NCI-H510A treated with DMSO at 0.1 percent for 48 hours (cell line): ENCODE measurements around the gene RIPK3.

Source experiments
- DNase-seq: peaks from one replicate; lab custom pipeline; 2025; lab: John Stamatoyannopoulos, UW

RIPK3 gene

DNA sequence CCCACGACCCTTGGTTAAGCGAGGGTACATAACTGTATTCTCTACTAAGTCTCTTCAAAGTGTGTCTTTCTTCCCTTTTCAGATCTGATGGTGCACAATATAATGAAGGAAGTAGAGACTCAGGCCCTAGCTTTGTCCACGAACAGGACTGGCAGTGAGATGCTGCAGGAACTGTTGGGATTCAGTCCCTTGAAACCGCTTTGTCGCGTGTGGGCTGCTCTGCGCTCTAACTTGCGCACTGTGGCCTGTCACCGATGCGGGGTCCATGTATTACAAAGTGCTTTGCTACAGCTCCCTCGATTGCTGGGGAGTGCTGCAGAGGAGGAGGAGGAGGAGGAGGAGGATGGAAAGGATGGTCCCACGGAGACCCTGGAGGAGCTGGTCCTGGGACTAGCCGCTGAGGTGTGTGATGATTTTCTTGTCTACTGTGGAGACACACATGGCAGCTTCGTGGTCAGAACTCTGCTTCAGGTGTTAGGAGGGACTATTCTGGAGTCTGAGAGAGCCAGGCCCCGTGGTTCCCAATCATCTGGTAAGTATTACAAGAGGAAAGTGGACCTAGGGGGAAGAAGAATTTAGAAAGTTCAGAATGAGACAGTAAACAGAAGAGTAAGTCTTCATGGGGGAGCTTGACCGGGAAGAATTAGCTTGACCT is 39.3 kb downstream of the RIPK3 start:
- DNase-seq = no peak

DNA sequence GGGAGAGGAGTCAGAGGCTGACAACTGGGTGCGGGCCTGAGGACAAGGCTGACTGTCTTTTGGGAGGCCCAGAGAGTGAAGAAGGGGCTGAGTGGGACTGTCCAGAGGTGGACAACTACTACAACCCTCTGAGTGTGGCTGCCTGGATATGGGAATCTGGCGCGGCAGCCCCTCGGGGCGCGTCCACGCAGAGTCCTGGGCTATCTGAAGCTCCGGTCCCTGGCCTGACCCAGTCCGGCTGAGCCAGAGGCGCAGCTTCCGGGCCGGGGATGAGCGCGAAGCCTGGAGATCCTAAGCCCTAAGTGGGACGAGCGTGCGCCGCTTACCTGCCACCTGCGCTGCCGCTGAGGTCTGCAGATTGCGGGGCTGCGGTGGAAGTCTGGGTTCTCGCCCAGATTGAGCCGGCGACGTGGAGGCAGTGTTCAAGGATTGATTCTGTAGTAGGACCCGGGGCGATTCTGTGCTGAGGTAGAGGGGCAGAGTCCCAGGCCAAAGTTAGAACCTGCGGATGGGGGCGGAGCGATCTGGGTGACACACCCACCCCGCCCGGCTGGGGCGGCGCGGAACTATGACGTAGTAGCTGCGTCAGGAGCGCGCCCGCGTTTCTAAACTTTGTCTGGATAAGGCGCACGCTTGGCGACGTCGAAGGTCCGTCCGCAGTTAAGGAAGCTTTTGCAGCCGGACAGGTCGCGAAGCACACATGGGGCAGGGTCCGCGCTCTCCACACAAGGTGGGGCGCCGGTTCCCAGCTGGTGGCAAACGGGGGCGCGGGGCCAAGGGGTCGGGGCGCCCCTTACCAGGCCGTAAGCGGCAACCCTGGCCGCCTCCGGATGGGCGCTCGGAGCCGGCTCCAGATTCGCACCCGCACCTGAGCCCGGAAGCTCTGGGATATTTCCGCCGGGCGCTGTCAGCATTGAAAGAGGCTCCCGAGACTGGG is 40.3 kb downstream of the RIPK3 start, which contains the start of the genes DHRS1 and NOP9:
TSS of gene DHRS1 (minus strand) at position 526 of the 937 bp plus-strand sequence. CDS start 674 bp downstream, outside the sequence.
TSS of gene NOP9 (plus strand) at position 596 of the 937 bp plus-strand sequence. CDS start at position 701, 105 bp downstream.
- peak; percentile 89 for DNase-seq

DNA sequence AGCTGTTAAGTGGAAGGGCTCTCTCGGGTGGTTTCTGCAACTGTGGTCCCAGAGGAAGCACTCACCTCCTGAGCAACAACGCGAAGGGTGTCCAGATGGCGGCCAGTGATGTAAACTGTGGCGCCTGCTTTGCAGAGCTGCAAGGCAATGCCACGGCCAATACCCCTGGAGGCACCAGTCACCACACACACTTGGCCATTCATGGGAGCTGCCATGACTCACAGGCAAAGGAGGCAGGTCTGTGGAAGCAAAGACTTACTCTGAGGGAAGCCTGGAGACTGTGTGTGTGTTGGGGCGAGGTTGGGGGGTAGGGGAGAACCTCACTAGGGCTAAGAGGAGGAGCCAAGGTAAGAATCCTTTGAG is 40.9 kb downstream of the RIPK3 start:
- DNase-seq = no peak

DNA sequence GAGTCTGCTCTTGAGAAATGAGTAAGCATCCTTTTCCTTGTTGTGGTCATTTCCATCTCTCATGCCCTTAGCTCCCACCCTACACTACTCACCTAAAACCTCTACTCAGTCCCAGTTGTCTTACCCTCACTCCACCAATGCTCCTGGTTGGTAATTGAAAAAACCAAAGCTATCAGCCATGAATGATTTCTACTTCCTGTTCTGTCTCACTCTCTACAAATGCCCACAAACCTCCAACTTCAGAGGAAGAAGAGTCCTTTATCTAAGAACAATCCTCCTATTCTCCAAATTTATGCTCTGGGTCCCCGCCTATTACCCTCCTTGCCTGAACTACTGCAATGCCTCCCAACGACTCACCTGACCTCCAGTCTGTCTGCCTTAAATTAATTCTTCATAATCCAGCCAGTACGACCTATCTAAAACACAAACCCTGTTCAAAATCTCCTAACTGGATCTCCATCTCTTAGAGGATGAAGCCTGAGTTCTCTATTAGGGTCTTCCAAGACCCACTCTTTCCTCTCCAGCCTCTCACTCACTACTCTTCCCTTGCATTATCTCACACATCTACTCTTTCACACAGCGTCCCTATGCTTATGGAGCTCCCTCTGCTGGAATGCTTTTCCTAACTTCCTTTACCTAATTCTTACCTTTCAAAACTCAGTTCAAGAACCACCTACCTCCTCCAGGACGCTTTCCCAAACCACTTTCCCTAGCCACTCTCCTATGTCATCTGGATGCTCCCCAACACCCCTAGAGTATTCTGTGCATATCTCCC is 42.4 kb downstream of the RIPK3 start:
- DNase-seq = peak; percentile 29

DNA sequence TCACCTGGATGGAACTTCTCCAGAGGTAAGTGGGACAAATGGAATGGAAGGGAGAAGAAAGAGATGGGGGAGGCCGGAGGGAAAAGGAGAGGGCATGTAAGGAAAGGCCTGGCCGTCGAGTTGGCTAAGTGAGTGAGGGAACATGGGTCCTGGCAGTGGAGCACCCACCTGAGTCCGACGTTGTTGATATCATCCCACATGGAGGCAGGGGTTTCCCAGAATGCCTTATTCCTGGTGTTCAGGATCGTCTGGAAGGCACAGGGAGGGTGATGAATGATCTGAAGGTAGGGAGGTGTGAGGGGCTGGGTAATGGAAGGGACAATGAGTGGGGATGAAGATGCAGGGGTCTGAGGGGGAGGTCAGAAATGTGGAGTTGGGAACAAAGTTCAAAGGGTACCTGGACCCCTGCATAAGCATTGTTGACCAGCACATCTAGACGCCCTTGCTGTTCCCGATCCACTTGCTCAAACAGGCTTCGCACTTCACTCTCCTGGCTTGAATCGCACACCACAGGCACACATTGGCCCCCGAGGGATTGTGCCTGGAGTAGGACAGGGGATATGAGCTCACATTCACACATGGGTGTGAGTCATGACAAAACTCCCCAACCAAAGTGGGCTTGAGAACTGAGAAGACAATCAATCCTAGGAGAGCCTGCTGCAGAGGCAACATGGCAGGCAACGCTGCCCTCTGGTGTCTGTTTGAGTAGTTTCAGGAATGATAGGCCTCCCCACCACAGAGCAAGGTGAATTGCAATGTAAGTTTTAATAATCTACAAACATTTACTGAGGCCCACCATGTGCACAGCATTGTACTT is 43.2 kb downstream of the RIPK3 start:
- DNase-seq = peak; percentile 19

DNA sequence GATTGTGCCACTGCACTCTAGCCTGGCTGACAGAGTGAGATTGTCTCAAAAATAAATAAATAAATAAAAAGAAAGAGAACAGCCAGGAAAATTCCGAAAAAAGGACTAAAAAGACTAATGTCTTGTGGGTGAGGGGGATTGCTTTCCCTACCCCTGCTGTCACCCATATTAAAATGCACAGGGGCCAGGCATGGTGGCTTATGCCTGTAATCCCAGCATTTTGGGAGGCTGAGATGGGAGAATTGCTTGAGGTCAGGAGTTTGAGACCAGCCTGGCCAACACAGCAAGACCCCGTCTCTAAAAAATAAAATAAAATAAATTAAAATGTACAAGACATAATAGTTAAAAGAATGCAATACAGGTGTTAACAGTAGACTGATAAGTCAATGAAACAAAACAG is 46.3 kb downstream of the RIPK3 start:
- no peak for DNase-seq

DNA sequence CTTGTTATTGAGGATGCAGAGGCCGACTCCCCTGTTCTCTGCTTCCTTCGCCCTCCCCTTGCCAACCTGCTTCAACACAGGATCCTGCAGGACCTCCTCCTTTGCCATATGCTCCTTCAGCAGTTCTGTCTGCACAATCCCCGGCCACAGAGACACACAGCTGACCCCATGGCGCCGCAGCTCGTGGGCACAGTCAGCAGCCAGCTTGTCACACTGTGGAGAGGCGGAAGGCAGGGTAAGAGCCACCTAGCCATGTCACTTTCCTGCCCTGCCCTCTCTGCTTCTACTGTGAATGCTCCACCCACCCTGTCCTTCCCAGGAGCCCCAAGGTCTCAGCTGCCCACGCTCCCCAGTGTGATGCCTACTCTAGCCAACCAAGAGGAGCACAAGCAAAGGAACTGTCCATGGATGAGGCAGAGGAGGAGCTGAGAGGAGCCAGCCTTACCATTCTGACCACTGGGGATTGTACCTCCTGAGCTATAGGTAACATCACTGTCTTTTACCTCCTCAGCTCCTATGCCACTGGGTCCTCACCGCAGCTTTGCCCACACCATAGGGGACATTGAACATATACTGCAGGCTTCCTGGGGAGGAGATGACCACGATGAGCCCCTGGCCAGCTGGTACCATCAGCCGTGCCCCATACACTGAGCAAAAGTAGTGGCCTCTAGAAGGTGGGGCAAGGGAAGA is 47.5 kb downstream of the RIPK3 start:
- DNase-seq = no peak

DNA sequence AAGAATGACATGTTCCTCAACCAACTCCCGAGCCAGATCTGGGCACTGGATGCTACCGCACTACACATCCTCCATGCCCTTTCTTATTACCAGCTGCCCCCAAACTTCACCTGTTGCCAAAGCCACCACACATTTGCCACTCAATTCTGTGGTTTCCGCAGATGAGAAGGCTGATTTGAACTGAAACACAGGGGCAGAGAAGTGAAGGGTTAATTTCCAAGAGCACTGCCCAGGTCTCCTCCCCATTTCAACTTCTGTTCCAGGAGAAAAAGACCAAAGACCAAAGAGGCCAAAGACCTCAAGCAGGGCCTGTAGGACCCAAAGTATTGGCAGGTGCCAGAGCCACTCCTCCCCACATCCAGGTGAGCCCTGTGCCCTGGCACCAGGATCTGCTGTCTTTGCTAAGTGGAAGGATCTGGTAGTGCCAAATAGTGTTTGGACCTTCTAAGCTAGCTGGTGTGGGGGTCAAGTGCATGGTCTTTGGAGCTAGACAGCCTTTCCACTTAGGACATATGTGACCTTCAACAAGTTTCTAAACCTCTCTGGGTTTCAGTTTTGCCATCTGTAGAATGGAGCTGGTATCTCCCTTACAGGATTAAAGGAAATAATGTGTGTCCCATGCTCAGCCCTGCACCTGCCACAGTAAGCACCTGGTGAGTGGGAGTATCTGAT is 48.2 kb downstream of the RIPK3 start:
- no peak for DNase-seq

DNA sequence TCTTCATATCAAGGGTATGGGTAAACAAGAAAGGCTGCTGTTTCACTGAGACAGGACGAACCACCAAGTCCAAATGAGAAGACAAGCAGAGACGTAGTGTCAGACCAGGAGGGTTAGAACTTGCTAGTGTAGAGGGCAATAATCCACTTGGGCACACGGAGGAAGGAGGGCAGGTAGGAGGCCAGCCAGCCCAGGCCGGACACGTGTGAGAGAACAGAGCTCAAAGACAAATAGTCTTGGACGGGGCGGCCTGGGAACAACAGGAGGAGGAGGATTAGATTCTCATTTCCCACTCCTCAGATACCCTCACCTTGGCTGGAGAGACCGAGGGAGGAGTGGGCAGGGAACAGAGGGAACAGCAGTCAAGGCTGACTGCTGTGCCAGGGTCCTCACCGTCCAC is 49.0 kb downstream of the RIPK3 start:
- no peak for DNase-seq

DNA sequence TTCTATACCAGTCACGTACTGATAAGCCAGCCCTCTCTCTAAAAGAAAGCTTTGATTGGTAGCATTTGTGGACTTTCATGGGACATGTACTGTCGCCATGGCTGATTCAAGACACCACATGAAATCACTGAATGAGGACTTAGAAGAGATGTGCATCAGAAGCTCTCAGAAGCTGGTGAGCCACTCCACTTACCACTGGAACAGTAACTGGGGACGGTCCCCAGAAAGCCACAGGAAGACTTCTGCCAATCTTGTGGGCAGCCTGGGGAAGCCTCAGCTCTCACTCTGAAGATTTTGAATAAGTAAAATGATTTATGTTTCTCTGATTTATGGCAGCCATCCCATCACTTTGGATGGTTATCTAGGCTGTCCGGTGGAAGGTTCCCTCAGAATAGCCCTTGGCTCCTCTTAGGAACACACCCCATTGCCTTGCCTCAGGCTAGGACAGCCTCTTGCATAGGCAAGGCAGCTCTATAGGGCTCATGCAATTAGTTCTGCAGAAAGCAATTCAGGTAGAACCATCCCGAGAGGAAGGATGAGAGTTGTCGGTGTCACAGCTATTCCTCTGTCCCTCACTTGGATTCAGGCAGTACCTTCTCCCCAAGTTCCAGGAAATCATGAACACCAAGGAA is 50.0 kb downstream of the RIPK3 start:
- DNase-seq = no peak

DNA sequence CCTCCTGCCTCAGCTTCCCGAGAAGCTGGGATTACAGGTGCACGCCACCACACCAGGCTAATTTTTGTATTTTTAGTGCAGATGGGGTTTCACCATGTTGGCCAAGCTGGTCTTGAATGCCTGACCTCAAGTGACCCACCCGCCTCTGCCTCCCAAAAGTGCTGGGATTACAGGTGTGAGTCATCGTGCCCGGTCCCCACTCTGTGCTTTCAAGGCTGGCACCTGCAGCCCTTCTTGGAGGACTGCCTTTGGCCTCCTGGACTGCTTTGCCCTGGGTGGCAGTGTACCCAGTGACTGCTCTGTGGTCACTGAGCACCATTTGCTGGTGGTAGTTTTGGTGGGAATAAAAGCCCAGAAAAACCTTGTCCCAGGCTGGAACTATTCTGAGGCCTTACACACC is 52.8 kb downstream of the RIPK3 start:
- no peak for DNase-seq
